ENCODE data around the gene LRRC4.

The LRRC4 gene

GRCh38 chr7:128029405-128029995 lies 1.7 kb downstream of the LRRC4 start:
- DNase-seq (ENCODE audit: low read depth) = no peak

GRCh38 chr7:128027485-128027980 lies 3.7 kb downstream of the LRRC4 start:
- no peak for DNase-seq (ENCODE audit: low read depth)

- no peak for DNase-seq (ENCODE audit: low read depth)
Observed at GRCh38 chr7:128026551-128026950, 4.7 kb downstream of the LRRC4 start.

- no peak for DNase-seq (ENCODE audit: low read depth)
Observed at GRCh38 chr7:128025819-128026218, 5.4 kb downstream of the LRRC4 start.

GRCh38 chr7:128025380-128025779 lies 5.9 kb downstream of the LRRC4 start:
- DNase-seq (ENCODE audit: low read depth) = no peak

GRCh38 chr7:128024151-128024550 lies 7.1 kb downstream of the LRRC4 start:
- DNase-seq (ENCODE audit: low read depth) = no peak

- DNase-seq (ENCODE audit: low read depth) = peak; percentile 75
Observed at GRCh38 chr7:128022631-128023532, 8.4 kb downstream of the LRRC4 start.

GRCh38 chr7:128021366-128021765 lies 9.9 kb downstream of the LRRC4 start:
- no peak for DNase-seq (ENCODE audit: low read depth)

- DNase-seq (ENCODE audit: low read depth) = no peak
Observed at GRCh38 chr7:128020159-128020558, 11.1 kb downstream of the LRRC4 start.

GRCh38 chr7:128019288-128019687 lies 11.9 kb downstream of the LRRC4 start:
- no peak for DNase-seq (ENCODE audit: low read depth)

GRCh38 chr7:128017862-128018845 lies 13.1 kb downstream of the LRRC4 start:
- DNase-seq (ENCODE audit: low read depth) = no peak

- no peak for DNase-seq (ENCODE audit: low read depth)
Observed at GRCh38 chr7:128017460-128017859, 13.8 kb downstream of the LRRC4 start.

GRCh38 chr7:128014811-128015210 lies 16.4 kb downstream of the LRRC4 start:
- DNase-seq (ENCODE audit: low read depth) = no peak

GRCh38 chr7:128011131-128011661 lies 20.0 kb downstream of the LRRC4 start:
- no peak for DNase-seq (ENCODE audit: low read depth)

GRCh38 chr7:128010391-128011127 lies 20.7 kb downstream of the LRRC4 start:
- no peak for DNase-seq (ENCODE audit: low read depth)

GRCh38 chr7:128008744-128009143 lies 22.5 kb downstream of the LRRC4 start:
- no peak for DNase-seq (ENCODE audit: low read depth)

- no peak for DNase-seq (ENCODE audit: low read depth)
Observed at GRCh38 chr7:128008141-128008540, 23.1 kb downstream of the LRRC4 start.

GRCh38 chr7:128007303-128007680 lies 23.9 kb downstream of the LRRC4 start:
- DNase-seq (ENCODE audit: low read depth) = no peak

- DNase-seq (ENCODE audit: low read depth) = no peak
Observed at GRCh38 chr7:128006550-128007302, 24.5 kb downstream of the LRRC4 start.

GRCh38 chr7:128005759-128006159 lies 25.5 kb downstream of the LRRC4 start:
- no peak for DNase-seq (ENCODE audit: low read depth)
